Vagina (tissue), 2 donors: ENCODE measurements around the gene CAMKK1. TPM values are rescaled to one million over a fixed set of nuclear protein-coding genes. Genes with fewer than 3 reads are reported as not detected.
A peak's percentile ranks its signal among the peaks of the same experiment; 100 is the strongest.

ENCODE experiments used
- DNase-seq, 2 donors: peaks; one replicate each; pipeline ENCODE4 v3.0.0-alpha.2; 2017; ENCODE audit errors: extremely low spot score in 2 of 2
- H3K27ac ChIP-seq: fragments of 200-600 bp; sonication (generic); one replicate; pipeline ENCODE4 v1.5.1; 2019
- H3K27me3 ChIP-seq: fragments of 200-600 bp; sonication (generic); one replicate; pipeline ENCODE4 v1.5.1; 2019
- H3K36me3 ChIP-seq, 2 donors: fragments of 200-600 bp; sonication (generic); one replicate each; pipeline ENCODE4 v1.5.1; 2017 to 2019
- H3K4me1 ChIP-seq: fragments of 200-600 bp; sonication (generic); one replicate; pipeline ENCODE4 v1.5.1; 2019
- H3K4me3 ChIP-seq, 2 donors: fragments of 200-600 bp; sonication (generic); 1 replicate in 1 of 2; 2 replicates in 1 of 2; pipeline ENCODE4 v1.5.1; 2016 to 2019
- H3K9me3 ChIP-seq: fragments of 200-600 bp; sonication (generic); one replicate; pipeline ENCODE4 v1.5.1; 2019
- POLR2A ChIP-seq, 2 donors: fragments of 450-650 bp; IDR thresholded peaks; one replicate each; pipeline ENCODE4 v1.6.1; 2017; ENCODE audit warnings: antibody characterized with exemption in 2 of 2, mild to moderate bottlenecking in 2 of 2, moderate library complexity in 2 of 2
- POLR2AphosphoS5 ChIP-seq, 2 donors: sonication (generic); formaldehyde crosslinking; IDR thresholded peaks; one replicate each; pipeline ENCODE4 v1.9.0; 2017; ENCODE audit warnings: antibody characterized with exemption in 2 of 2, mild to moderate bottlenecking in 2 of 2, low read depth in 1 of 2; ENCODE audit not compliant: insufficient read depth in 1 of 2
- intact Hi-C: fragments of 100-400 bp; cut with DNase I; formaldehyde crosslinking; loops from one replicate; pipeline ENCODE4 v1.15.1; 2023
- total RNA-seq: library from RNA; depleted of rRNA; stranded (reverse); fragments of >200 nt; gene quantifications from one replicate; pipeline ENCODE4 v1.2.3, GENCODE V29; 2016
- TF ChIP-seq, protein P1 (sequence below), 3 experiments: fragments of 450-650 bp in 2 of 3; fragments of 200-600 bp in 1 of 3; sonication (generic) in 1 of 3; IDR thresholded peaks; one replicate each; pipeline ENCODE4 v1.5.1; 2017 to 2019; ENCODE audit warnings: antibody characterized with exemption in 3 of 3, mild to moderate bottlenecking in 2 of 3, moderate library complexity in 2 of 3

The CAMKK1 gene
- total RNA-seq, 1 donor from 2014 or later: 12.0 TPM

DNA sequence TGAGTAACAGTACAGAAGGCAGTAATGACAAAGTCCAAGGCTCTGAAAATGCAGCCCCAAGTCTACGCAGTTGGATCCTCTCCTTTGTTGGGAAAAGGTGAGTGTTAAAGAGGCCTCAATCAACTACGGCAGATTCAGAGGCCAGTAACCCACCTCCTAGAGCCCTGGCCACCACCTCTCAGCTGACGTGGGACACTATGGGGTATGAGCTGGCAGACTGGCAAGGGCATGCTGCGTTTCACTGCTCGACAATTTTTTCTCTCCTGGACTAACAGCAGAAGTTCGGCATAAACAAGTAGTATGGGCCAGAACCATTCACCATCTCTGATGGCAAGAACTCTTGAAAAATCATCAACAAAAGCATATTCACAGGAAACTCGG lies 64.0 kb downstream of the CAMKK1 start:
- TF ChIP-seq POLR2A (IDR thresholded peaks at IDR 0.05) (no peak), POLR2AphosphoS5 (IDR thresholded peaks at IDR 0.05; ENCODE audit: insufficient read depth in 1 of 2, low read depth in 1 of 2) (no peak)
- TF ChIP-seq, protein P1, sequence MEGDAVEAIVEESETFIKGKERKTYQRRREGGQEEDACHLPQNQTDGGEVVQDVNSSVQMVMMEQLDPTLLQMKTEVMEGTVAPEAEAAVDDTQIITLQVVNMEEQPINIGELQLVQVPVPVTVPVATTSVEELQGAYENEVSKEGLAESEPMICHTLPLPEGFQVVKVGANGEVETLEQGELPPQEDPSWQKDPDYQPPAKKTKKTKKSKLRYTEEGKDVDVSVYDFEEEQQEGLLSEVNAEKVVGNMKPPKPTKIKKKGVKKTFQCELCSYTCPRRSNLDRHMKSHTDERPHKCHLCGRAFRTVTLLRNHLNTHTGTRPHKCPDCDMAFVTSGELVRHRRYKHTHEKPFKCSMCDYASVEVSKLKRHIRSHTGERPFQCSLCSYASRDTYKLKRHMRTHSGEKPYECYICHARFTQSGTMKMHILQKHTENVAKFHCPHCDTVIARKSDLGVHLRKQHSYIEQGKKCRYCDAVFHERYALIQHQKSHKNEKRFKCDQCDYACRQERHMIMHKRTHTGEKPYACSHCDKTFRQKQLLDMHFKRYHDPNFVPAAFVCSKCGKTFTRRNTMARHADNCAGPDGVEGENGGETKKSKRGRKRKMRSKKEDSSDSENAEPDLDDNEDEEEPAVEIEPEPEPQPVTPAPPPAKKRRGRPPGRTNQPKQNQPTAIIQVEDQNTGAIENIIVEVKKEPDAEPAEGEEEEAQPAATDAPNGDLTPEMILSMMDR (IDR thresholded peaks at IDR 0.05): no peak
- no peak for DNase-seq
- peaks cover 9% of the 10 kb centered on the region for H3K4me1 ChIP-seq
- intact Hi-C loops: no loop called here
- peaks cover 0 to 36% of the 10 kb centered on the region in 2 donors for H3K36me3 ChIP-seq
- no peaks in the 10 kb centered on the region for H3K9me3 ChIP-seq
- no peaks in the 10 kb centered on the region for H3K27me3 ChIP-seq
- no peak overlapping the region for H3K27ac ChIP-seq
- no peak overlapping the region for H3K4me3 ChIP-seq

DNA sequence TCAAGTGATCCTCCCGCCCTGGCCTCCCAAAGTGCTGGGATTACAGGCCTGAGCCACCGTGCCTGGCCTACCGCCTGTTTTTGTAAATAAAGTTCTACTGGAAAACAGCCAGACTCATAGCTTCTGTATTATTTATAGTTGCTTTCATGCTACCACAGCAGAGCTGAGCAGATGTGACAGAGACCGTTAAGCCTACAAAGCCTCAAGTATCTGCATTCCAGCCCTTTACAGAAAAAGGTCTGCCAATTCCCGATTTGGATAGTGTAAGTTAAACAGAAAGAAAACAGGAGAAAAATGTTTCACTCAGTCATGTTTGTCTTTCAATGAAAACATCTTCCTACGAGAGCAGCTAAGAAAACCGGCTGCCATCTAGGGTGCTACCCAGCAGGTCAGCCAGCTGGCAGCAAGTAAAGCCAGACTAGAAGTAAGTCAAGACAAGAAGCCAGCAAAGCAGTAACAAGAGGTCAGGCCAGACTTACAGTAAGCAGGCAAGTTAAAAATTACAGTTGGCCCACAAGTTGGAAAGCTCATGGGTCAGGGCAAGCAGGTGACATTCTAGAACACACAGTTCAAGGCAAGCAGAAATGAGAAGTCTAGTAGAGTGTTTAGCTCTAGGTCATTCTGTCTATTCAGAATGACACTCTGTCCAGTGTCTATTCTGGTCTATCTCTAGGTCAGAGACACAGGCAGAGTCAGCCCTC lies 64.6 kb downstream of the CAMKK1 start:
- H3K27ac ChIP-seq: no peak overlapping the region
- H3K36me3 ChIP-seq: peaks cover 0 to 36% of the 10 kb centered on the region in 2 donors
- TF ChIP-seq POLR2AphosphoS5 (IDR thresholded peaks at IDR 0.05; ENCODE audit: insufficient read depth in 1 of 2, low read depth in 1 of 2) (no peak), POLR2A (IDR thresholded peaks at IDR 0.05) (no peak)
- TF ChIP-seq, protein P1 (IDR thresholded peaks at IDR 0.05): no peak
- peaks cover 9% of the 10 kb centered on the region for H3K4me1 ChIP-seq
- no peak overlapping the region for H3K4me3 ChIP-seq
- no peak for DNase-seq
- intact Hi-C loops: no loop called here
- no peaks in the 10 kb centered on the region for H3K27me3 ChIP-seq
- H3K9me3 ChIP-seq: no peaks in the 10 kb centered on the region

DNA sequence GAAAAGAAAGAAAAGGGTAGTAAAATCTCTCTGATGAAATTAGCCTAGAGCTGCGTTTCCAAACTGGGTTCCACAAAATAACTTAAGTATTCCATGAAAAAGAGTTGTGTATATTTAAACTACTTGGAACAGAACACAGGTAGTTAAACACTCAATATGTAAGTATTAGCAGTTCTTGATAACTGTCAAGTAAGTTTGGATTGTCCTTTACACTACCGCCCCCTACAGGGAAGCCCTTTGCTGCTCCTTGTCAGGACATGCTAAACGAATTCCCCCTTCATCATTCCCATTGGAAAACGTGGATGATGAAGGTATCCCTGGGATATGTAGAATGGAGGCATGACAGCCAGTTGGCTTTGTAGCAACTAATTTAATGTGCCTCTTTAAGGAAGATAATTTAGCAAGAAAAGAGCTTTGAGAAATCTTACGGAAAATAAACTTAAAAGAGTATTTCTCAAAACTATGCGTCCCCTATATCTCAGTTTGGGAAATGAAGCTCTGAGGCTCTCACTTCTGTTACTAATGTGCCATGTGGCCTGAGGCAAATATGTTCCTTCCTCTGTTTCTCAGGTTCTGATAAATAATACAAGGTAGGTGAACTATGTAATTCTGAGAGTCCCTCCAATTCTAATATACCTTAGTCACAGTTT lies 65.6 kb downstream of the CAMKK1 start:
- Histone ChIP-seq H3K27me3 (no peaks in the 10 kb centered on the region), H3K4me3 (no peak overlapping the region), H3K36me3 (peaks cover 0 to 45% of the 10 kb centered on the region in 2 donors), H3K4me1 (peaks cover 9% of the 10 kb centered on the region), H3K9me3 (no peaks in the 10 kb centered on the region), H3K27ac (no peak overlapping the region)
- DNase-seq: no peak
- TF ChIP-seq POLR2AphosphoS5 (IDR thresholded peaks at IDR 0.05; ENCODE audit: insufficient read depth in 1 of 2, low read depth in 1 of 2): no peak
- TF ChIP-seq POLR2A (IDR thresholded peaks at IDR 0.05): no peak
- TF ChIP-seq, protein P1 (IDR thresholded peaks at IDR 0.05): peak; percentile 22 to 54 (median 40)
- intact Hi-C loops: no loop called here

DNA sequence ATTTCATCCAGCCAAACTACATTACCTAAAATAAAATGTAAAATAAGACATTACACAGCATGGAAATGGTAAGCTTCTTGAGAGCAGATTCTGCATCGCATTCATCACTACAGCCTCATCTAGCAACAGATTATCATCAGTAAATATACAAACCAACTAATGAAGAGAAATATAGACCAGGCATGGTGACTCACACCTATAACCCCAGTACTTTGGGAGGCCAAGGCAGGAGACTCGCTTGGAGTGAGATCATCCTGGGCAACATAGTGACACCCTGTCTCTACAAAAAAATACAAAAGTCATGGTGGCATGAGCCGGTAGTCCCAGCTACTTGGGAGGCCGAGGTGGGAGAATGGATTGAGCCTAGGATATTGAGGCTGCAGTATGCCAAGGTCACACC lies 66.7 kb downstream of the CAMKK1 start:
- Histone ChIP-seq H3K36me3 (peaks cover 0 to 47% of the 10 kb centered on the region in 2 donors), H3K27ac (no peak overlapping the region), H3K4me3 (no peak overlapping the region), H3K4me1 (peaks cover 9% of the 10 kb centered on the region), H3K27me3 (no peaks in the 10 kb centered on the region), H3K9me3 (no peaks in the 10 kb centered on the region)
- DNase-seq: no peak
- intact Hi-C loops: no loop called here
- TF ChIP-seq, protein P1 (IDR thresholded peaks at IDR 0.05): no peak
- TF ChIP-seq POLR2AphosphoS5 (IDR thresholded peaks at IDR 0.05; ENCODE audit: insufficient read depth in 1 of 2, low read depth in 1 of 2): no peak
- no peak for TF ChIP-seq POLR2A (IDR thresholded peaks at IDR 0.05)

DNA sequence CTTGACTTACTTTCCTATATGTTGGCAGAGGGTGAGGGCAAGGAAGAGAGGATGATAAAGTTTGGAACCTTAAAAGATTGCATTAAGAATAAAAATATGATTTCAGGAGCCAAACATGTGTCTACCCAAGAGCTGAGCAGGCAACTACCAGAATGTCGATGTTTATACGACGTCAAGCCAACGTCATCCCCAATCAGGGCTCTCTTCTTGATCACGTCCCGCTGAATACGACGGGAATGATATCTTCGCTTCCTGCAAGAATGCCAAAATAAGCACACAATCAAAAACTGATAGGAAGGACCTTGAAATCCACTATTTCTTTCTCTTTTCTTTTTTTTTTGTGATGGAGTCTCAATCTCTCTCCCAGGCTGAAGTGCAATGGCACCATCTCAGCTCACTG lies 71.8 kb downstream of the CAMKK1 start:
- H3K27ac ChIP-seq: no peak overlapping the region
- no peaks in the 10 kb centered on the region for H3K27me3 ChIP-seq
- intact Hi-C loops: no loop called here
- peaks cover 0 to 72% of the 10 kb centered on the region in 2 donors for H3K36me3 ChIP-seq
- no peak overlapping the region for H3K4me3 ChIP-seq
- no peak for DNase-seq
- H3K9me3 ChIP-seq: no peaks in the 10 kb centered on the region
- TF ChIP-seq POLR2A (IDR thresholded peaks at IDR 0.05) (no peak), POLR2AphosphoS5 (IDR thresholded peaks at IDR 0.05; ENCODE audit: insufficient read depth in 1 of 2, low read depth in 1 of 2) (no peak)
- TF ChIP-seq, protein P1 (IDR thresholded peaks at IDR 0.05): no peak
- no peaks in the 10 kb centered on the region for H3K4me1 ChIP-seq
